IMR-90 (cell line): ENCODE results near the gene NRCAM. TPM values are rescaled to one million over a fixed set of nuclear protein-coding genes. Genes with fewer than 3 reads are reported as not detected.

Experiments
- ATAC-seq: fragments of 200-7000 bp; cut with Tn5 transposase; 2 replicates; pipeline ENCODE4 v1.9.1; 2020; ENCODE audit warnings: low read depth, mild to moderate bottlenecking, moderate library complexity
- BruUV-seq: library from RNA; stranded (reverse); fragments of 400-500 nt; replicated peaks from 2 replicates; lab custom pipeline; 2021; lab: Mats Ljungman, UMichigan
- CTCF ChIA-PET: fragments of 300-600 bp; formaldehyde crosslinking; extraction: SDS; loops from one replicate; lab custom pipeline; 2021; ENCODE audit warnings: antibody characterized with exemption; lab: Yijun Ruan, JAX
- POLR2A ChIA-PET: fragments of 300-600 bp; sonication (Branson Sonifier 250); formaldehyde crosslinking; loops from one replicate; lab custom pipeline; 2022; ENCODE audit warnings: antibody characterized with exemption; ENCODE audit not compliant: unreplicated experiment; lab: Charles Lee
- DNase-seq: peaks from one replicate; pipeline ENCODE4 v3.0.0; 2013
- H2AFZ ChIP-seq: replicated peaks from 2 replicates; pipeline ENCODE3; 2013; ENCODE audit warnings: low read length, mild to moderate bottlenecking; ENCODE audit not compliant: poor library complexity
- H2AK5ac ChIP-seq: 2 replicates; pipeline ENCODE4 v1.6.1; 2013; ENCODE audit warnings: low read depth, low read length, inconsistent platforms
- H2AK9ac ChIP-seq: replicated peaks from 2 replicates; pipeline ENCODE3; 2013; ENCODE audit warnings: mild to moderate bottlenecking, low read depth, low read length, moderate library complexity; ENCODE audit not compliant: poor library complexity
- H2BK120ac ChIP-seq: 2 replicates; pipeline ENCODE4 v1.6.1; 2013; ENCODE audit warnings: low read depth, low read length, inconsistent platforms
- H2BK15ac ChIP-seq: 3 replicates; pipeline ENCODE4 v1.6.1; 2013; ENCODE audit warnings: low read depth, low read length, inconsistent platforms
- H2BK20ac ChIP-seq: 2 replicates; pipeline ENCODE4 v1.6.1; 2013; ENCODE audit warnings: low read depth, mild to moderate bottlenecking, inconsistent platforms, low read length, moderate library complexity
- H2BK5ac ChIP-seq: 2 replicates; pipeline ENCODE4 v1.6.1; 2013; ENCODE audit warnings: mild to moderate bottlenecking, low read depth, low read length, inconsistent platforms; ENCODE audit not compliant: poor library complexity, severe bottlenecking
- H3K14ac ChIP-seq: replicated peaks from 2 replicates; pipeline ENCODE4 v1.6.1; 2013; ENCODE audit warnings: low read depth, low read length, inconsistent platforms
- H3K18ac ChIP-seq: 2 replicates; pipeline ENCODE4 v1.6.1; 2013; ENCODE audit warnings: low read depth, low read length, control low read depth
- H3K23ac ChIP-seq: 2 replicates; pipeline ENCODE4 v1.6.1; 2013; ENCODE audit warnings: low read depth, low read length, inconsistent platforms
- H3K27ac ChIP-seq: 2 replicates; pipeline ENCODE4 v1.5.1; 2013; ENCODE audit warnings: mild to moderate bottlenecking, control low read depth, low read length; ENCODE audit not compliant: insufficient read depth
- H3K27me3 ChIP-seq: 2 replicates; pipeline ENCODE4 v1.6.1; 2013; ENCODE audit warnings: low read length; ENCODE audit not compliant: control insufficient read depth, insufficient read depth
- H3K36me3 ChIP-seq: 2 replicates; pipeline ENCODE4 v1.6.1; 2013; ENCODE audit warnings: low read length, mixed read lengths; ENCODE audit not compliant: control insufficient read depth, insufficient read depth
- H3K4ac ChIP-seq: 2 replicates; pipeline ENCODE4 v1.6.1; 2013; ENCODE audit warnings: low read depth, low read length, inconsistent platforms
- H3K4me1 ChIP-seq: 2 replicates; pipeline ENCODE4 v1.6.1; 2013; ENCODE audit warnings: low read length, mixed read lengths; ENCODE audit not compliant: control insufficient read depth, insufficient read depth
- H3K4me2 ChIP-seq: 2 replicates; pipeline ENCODE4 v1.6.1; 2013; ENCODE audit warnings: low read depth, mild to moderate bottlenecking, control low read depth, low read length, moderate library complexity
- H3K4me3 ChIP-seq: 2 replicates; pipeline ENCODE4 v1.5.1; 2013; ENCODE audit warnings: low read depth, mild to moderate bottlenecking, control low read depth, low read length, moderate library complexity; ENCODE audit not compliant: insufficient read depth
- H3K56ac ChIP-seq: 2 replicates; pipeline ENCODE4 v1.6.1; 2013; ENCODE audit warnings: low read length, inconsistent platforms; ENCODE audit not compliant: insufficient read depth; ENCODE audit errors: extremely low read depth
- H3K79me1 ChIP-seq, 2 experiments: 2 replicates each; pipeline ENCODE4 v1.6.1; 2013; ENCODE audit warnings: low read length in 2 of 2, inconsistent platforms in 1 of 2, low read depth in 1 of 2
- H3K9ac ChIP-seq: 2 replicates; pipeline ENCODE4 v1.6.1; 2013; ENCODE audit warnings: low read depth, low read length, control low read depth
- H3K9me1 ChIP-seq: 2 replicates; pipeline ENCODE4 v1.6.1; 2013; ENCODE audit warnings: low read length, inconsistent platforms; ENCODE audit not compliant: insufficient read depth
- H3K9me3 ChIP-seq: 2 replicates; pipeline ENCODE4 v1.6.1; 2013; ENCODE audit warnings: low read length; ENCODE audit not compliant: control insufficient read depth, insufficient read depth
- H4K20me1 ChIP-seq: 2 replicates; pipeline ENCODE4 v1.6.1; 2013; ENCODE audit warnings: low read length, inconsistent platforms; ENCODE audit not compliant: insufficient read depth
- H4K5ac ChIP-seq: 2 replicates; pipeline ENCODE4 v1.6.1; 2013; ENCODE audit warnings: mild to moderate bottlenecking, low read depth, low read length, control low read depth
- H4K8ac ChIP-seq, 2 experiments: 2 replicates each; pipeline ENCODE4 v1.6.1; 2013; ENCODE audit warnings: low read depth in 2 of 2, low read length in 2 of 2, control low read depth in 1 of 2, inconsistent platforms in 1 of 2
- H4K91ac ChIP-seq: 2 replicates; pipeline ENCODE4 v1.6.1; 2013; ENCODE audit warnings: low read depth, low read length, inconsistent platforms; ENCODE audit not compliant: insufficient read depth
- CTCF ChIP-seq: conservative IDR thresholded peaks from 2 replicates; pipeline ENCODE4 v1.5.1; 2012; ENCODE audit warnings: mild to moderate bottlenecking, low read depth, low read length, improper control_type of control experiment
- ELK1 ChIP-seq: fragments of 150-350 bp; IDR thresholded peaks from 2 replicates; pipeline ENCODE4 v1.6.1; 2016; ENCODE audit warnings: low read depth, mild to moderate bottlenecking, low read length, moderate library complexity, borderline replicate concordance
- FOS ChIP-seq: fragments of 150-350 bp; IDR thresholded peaks from 2 replicates; pipeline ENCODE4 v1.6.1; 2016; ENCODE audit warnings: low read depth, low read length
- MAZ ChIP-seq: IDR thresholded peaks from 2 replicates; pipeline ENCODE4 v1.6.1; 2012; ENCODE audit warnings: low read depth, mild to moderate bottlenecking, low read length, improper control_type of control experiment, moderate library complexity, borderline replicate concordance
- MXI1 ChIP-seq: IDR thresholded peaks from 2 replicates; pipeline ENCODE4 v1.6.1; 2012; ENCODE audit warnings: low read depth, mild to moderate bottlenecking, low read length, moderate library complexity, borderline replicate concordance
- POLR2A ChIP-seq: IDR thresholded peaks from 2 replicates; pipeline ENCODE4 v1.6.1; 2012; ENCODE audit warnings: mild to moderate bottlenecking, low read depth, low read length
- RAD21 ChIP-seq: IDR thresholded peaks from 2 replicates; pipeline ENCODE4 v1.6.1; 2012; ENCODE audit warnings: low read length, improper control_type of control experiment
- SMC3 ChIP-seq: fragments of 150-350 bp; IDR thresholded peaks from 2 replicates; pipeline ENCODE4 v1.6.1; 2016; ENCODE audit warnings: low read depth, mild to moderate bottlenecking, antibody characterized with exemption, low read length, moderate library complexity
- USF2 ChIP-seq: fragments of 150-350 bp; IDR thresholded peaks from 2 replicates; pipeline ENCODE4 v1.6.1; 2017; ENCODE audit warnings: mild to moderate bottlenecking, antibody characterized with exemption, low read length, low read depth
- whole genome bisulfite sequencing, 2 experiments: methylation state at CpG; one replicate each; pipeline versions ENCODE4 v1.1.5 to v1.1.7; 2013; ENCODE audit warnings: missing lambda C conversion rate in 2 of 2; ENCODE audit not compliant: insufficient read length in 1 of 2; ENCODE audit errors: extremely low coverage in 2 of 2; 5-methylcytosine and 5-hydroxymethylcytosine counted together
- dilution Hi-C: fragments of 300-500 bp; cut with HindIII; formaldehyde crosslinking; loops from one replicate; pipeline ENCODE4 v1.14.3; 2018; ENCODE audit warnings: low sequenced_read_pairs; ENCODE audit not compliant: unreplicated experiment
- in situ Hi-C: fragments of 300-500 bp; cut with MboI; formaldehyde crosslinking; loops from 3 replicates; pipeline ENCODE4 v1.14.3; 2019; ENCODE audit warnings: low sequenced_read_pairs, inconsistent platforms, mixed read lengths
- intact Hi-C: fragments of 100-400 bp; cut with micrococcal nuclease; formaldehyde crosslinking; loops from 2 replicates; pipeline ENCODE4 v1.10.0; 2022
- polyA plus RNA-seq, 3 experiments: library from polyadenylated mRNA; depleted of rRNA; stranded (reverse); fragments of >200 nt; gene quantifications; 2 replicates each; pipeline ENCODE4 v1.2.3, GENCODE V29; 2012; ENCODE audit warnings: low replicate concordance in 1 of 3
- total RNA-seq: library from RNA; depleted of rRNA; stranded (reverse); fragments of >200 nt; gene quantifications from 2 replicates; pipeline ENCODE4 v1.2.3, GENCODE V29; 2012

Gene NRCAM
- total and polyA plus RNA-seq, 2 of the 4 experiments (the other 2 are of a cell fraction): 0.46 to 1.1 TPM

- Histone ChIP-seq H2AFZ (peak overlapping the region; percentile 87), H3K4me1 (peaks cover 2% of the 10 kb centered on the region; the same call in 1 of the 2 replicates), H4K5ac (peak overlapping the region; percentile 14; the same call in 1 of the 2 replicates), H2BK120ac (peak overlapping the region; percentile 82), H3K36me3 (no peaks in the 10 kb centered on the region; the same call in 1 of the 2 replicates), H2AK9ac (no peak overlapping the region), H2AK5ac (peak overlapping the region; percentile 69; the same call in 1 of the 2 replicates), H2BK5ac (no peak overlapping the region), H3K9me1 (no peaks in the 10 kb centered on the region), H3K27ac (peak overlapping the region; percentile 12; the same call in 1 of the 2 replicates), H3K23ac (no peak overlapping the region; the same call in 1 of the 2 replicates), H4K91ac (peak overlapping the region; percentile 77), H3K27me3 (no peaks in the 10 kb centered on the region), H2BK15ac (peak overlapping the region; percentile 22; the same call in 1 of the 3 replicates), H3K4me2 (peak overlapping the region; percentile 60), H4K8ac (peak overlapping the region in 1 of 2 experiments; percentile 27; a peak in 2 of 4 replicates), H3K4ac (peak overlapping the region; percentile 53), H2BK20ac (peak overlapping the region; percentile 30), H3K9ac (no peak overlapping the region), H3K79me1 (no peaks in the 10 kb centered on the region), H3K4me3 (no peak overlapping the region), H3K9me3 (no peaks in the 10 kb centered on the region), H3K14ac (no peak overlapping the region), H3K56ac (no peak overlapping the region), H3K18ac (0 out of 2 replicates have a peak overlapping the region, but pooled peaks have one; percentile 12), H4K20me1 (no peaks in the 10 kb centered on the region)
- in situ Hi-C loops: loop anchor here (25.0 kb wide), 1 partner anchor 409 kb away; the partner anchor contains the start of gene CBLL1
- dilution Hi-C loops: loop anchor here (25.0 kb wide), 1 partner anchor 134 kb away; the partner anchor contains the start of gene LAMB1
- WGBS, 2 experiments: no CpG with 5 or more reads among the region's 12 CpGs
- intact Hi-C loops: loop anchor here (1.0 to 5.0 kb wide), 7 partner anchors 143 to 684 kb away; partner anchors contain the start of genes CBLL1 and LAMB1
- DNase-seq (peak; percentile 86), ATAC-seq (peak; percentile 90)
- ChIA-PET POLR2A (interaction anchor here (0.5 to 1.0 kb wide), 5 partner anchors 143 to 364 kb away, joined by 3 to 12 read pairs (median 5); no protein-coding TSS in a partner anchor), CTCF (interaction anchor here (0.6 to 1.5 kb wide), 21 partner anchors 15 to 256 kb away, joined by 3 to 8 read pairs (median 3); no protein-coding TSS in a partner anchor)
- peak; percentile 98 for TF ChIP-seq SMC3
- peak; percentile 54; the same call in 1 of the 2 replicates for TF ChIP-seq POLR2A
- no peak for TF ChIP-seq ELK1
- TF ChIP-seq CTCF: peak; percentile 95
- 0 out of 2 replicates have a peak, but pooled peaks have one; percentile 18 for TF ChIP-seq MXI1
- no peak for TF ChIP-seq FOS
- peak; percentile 27; the same call in 1 of the 2 replicates for TF ChIP-seq MAZ
- peak; percentile 99 for TF ChIP-seq RAD21
- no peak for TF ChIP-seq USF2
- BruUV-seq: no TSS peak
These were observed 310.0 kb downstream of the NRCAM start for GRCh38 chr7:108146070-108146842.
